ENCODE data around the gene ACP2.

The ACP2 gene

GRCh38 chr11:47278058-47278457, 29.4 kb upstream of the ACP2 start:
- H3K27ac ChIP-seq: no peak overlapping the region
- TF ChIP-seq CTCF (IDR thresholded peaks at IDR 0.05; ENCODE audit: low read depth, low read length, missing control alignments): no peak
- in situ Hi-C loops (cut with HindIII; ENCODE audit: low pct_ligation_motif_present, low sequenced_read_pairs): no loop called here
- H3K36me3 ChIP-seq (replicated peaks): peaks cover 78% of the 10 kb centered on the region
- DNase-seq: no peak
- H3K4me3 ChIP-seq (ENCODE audit: low read depth, low read length): no peak overlapping the region
- no peaks in the 10 kb centered on the region for H3K27me3 ChIP-seq (replicated peaks)

- Histone ChIP-seq H3K4me3 (ENCODE audit: low read depth, low read length) (no peak overlapping the region), H3K27ac (no peak overlapping the region), H3K36me3 (replicated peaks) (peaks cover 67% of the 10 kb centered on the region), H3K27me3 (replicated peaks) (no peaks in the 10 kb centered on the region)
- DNase-seq: no peak
- in situ Hi-C loops (cut with HindIII; ENCODE audit: low pct_ligation_motif_present, low sequenced_read_pairs): no loop called here
- TF ChIP-seq CTCF (IDR thresholded peaks at IDR 0.05; ENCODE audit: low read depth, low read length, missing control alignments): no peak
Measured at GRCh38 chr11:47276923-47277322, 28.3 kb upstream of the ACP2 start.

- Histone ChIP-seq H3K27me3 (replicated peaks) (no peaks in the 10 kb centered on the region), H3K4me3 (ENCODE audit: low read depth, low read length) (no peak overlapping the region), H3K36me3 (replicated peaks) (peaks cover 50% of the 10 kb centered on the region), H3K27ac (no peak overlapping the region)
- DNase-seq: no peak
- in situ Hi-C loops (cut with HindIII; ENCODE audit: low pct_ligation_motif_present, low sequenced_read_pairs): no loop called here
- no peak for TF ChIP-seq CTCF (IDR thresholded peaks at IDR 0.05; ENCODE audit: low read depth, low read length, missing control alignments)
Measured at GRCh38 chr11:47274495-47275235, 26.1 kb upstream of the ACP2 start.

- H3K27ac ChIP-seq: no peak overlapping the region
- no peak overlapping the region for H3K4me3 ChIP-seq (ENCODE audit: low read depth, low read length)
- DNase-seq: no peak
- in situ Hi-C loops (cut with HindIII; ENCODE audit: low pct_ligation_motif_present, low sequenced_read_pairs): no loop called here
- TF ChIP-seq CTCF (IDR thresholded peaks at IDR 0.05; ENCODE audit: low read depth, low read length, missing control alignments): no peak
- H3K27me3 ChIP-seq (replicated peaks): no peaks in the 10 kb centered on the region
- H3K36me3 ChIP-seq (replicated peaks): peaks cover 34% of the 10 kb centered on the region
Measured at GRCh38 chr11:47272706-47273105, 24.1 kb upstream of the ACP2 start.

- DNase-seq: no peak
- in situ Hi-C loops (cut with HindIII; ENCODE audit: low pct_ligation_motif_present, low sequenced_read_pairs): no loop called here
- H3K36me3 ChIP-seq (replicated peaks): peaks cover 28% of the 10 kb centered on the region
- TF ChIP-seq CTCF (IDR thresholded peaks at IDR 0.05; ENCODE audit: low read depth, low read length, missing control alignments): no peak
- no peaks in the 10 kb centered on the region for H3K27me3 ChIP-seq (replicated peaks)
- H3K27ac ChIP-seq: no peak overlapping the region
- H3K4me3 ChIP-seq (ENCODE audit: low read depth, low read length): no peak overlapping the region
Measured at GRCh38 chr11:47271961-47272661, 23.5 kb upstream of the ACP2 start.

Data from brain microvascular endothelial cell (primary cell).